Urothelium cell line (cell line): ENCODE results near the gene MED13L.

Experiments
- DNase-seq: peaks from one replicate; pipeline ENCODE4 v3.0.0; 2011; ENCODE audit warnings: low spot score, mixed read lengths
- FAIRE-seq: peaks from 2 replicates; lab custom pipeline; 2011; peaks lifted over from hg19 to GRCh38; lab: Jason Lieb, UNC

The MED13L gene

DNA sequence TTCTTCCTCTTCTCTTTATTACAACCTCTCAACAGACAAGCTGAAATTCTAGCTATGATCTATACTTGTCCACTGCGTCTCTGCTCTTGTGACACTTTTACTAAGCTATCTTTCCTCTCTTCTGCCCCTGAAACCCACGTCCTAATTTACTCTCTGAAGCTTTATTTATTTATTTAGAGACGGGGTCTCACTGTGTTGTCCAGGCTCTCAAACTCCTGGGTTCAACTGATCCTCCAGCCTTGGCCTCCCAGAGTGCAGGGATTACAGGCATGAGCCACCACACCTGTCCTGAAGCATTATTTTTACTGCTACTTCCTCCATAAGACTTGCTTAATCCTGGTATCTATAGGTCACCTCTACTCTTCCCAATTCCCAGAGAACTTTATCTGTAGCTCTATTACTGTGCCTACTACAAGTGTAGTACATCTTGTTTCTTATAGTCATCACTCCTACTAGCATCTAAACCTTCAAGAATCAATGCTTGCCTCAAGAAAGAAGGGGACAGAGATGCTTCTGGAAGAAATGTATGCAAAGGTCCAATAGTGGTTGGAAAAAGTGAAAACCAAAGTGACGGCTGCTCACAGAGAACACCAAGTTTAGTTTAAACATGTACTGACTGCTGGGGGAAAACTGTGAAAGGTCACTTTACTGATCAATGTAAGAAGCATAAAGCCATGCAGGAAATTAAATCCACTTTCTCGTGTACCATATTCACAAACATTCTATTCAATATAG lies 61.3 kb downstream of the MED13L start:
- no peak for DNase-seq

DNA sequence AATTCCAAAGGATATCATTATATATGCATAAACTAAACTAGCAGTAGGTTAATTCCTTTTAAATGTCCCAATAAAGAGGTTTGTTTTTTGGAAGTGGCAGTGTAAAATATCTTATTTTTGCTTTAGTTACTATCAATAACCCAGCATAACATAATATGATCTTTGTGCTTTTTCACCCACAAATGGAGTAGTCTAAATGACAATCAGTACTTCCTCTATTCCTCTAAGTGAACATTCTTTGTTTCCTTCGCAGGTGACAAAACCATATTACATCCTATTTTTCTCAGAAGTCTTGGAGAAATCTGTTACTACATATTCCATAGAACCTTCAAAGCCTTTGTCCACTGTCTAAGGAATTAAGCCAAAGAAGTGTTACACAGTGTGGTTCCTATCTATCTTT lies 62.5 kb downstream of the MED13L start:
- no peak for FAIRE-seq
- DNase-seq: no peak

More for the DNA sequence above, 61.3 kb downstream of the MED13L start:
- FAIRE-seq: no peak

DNA sequence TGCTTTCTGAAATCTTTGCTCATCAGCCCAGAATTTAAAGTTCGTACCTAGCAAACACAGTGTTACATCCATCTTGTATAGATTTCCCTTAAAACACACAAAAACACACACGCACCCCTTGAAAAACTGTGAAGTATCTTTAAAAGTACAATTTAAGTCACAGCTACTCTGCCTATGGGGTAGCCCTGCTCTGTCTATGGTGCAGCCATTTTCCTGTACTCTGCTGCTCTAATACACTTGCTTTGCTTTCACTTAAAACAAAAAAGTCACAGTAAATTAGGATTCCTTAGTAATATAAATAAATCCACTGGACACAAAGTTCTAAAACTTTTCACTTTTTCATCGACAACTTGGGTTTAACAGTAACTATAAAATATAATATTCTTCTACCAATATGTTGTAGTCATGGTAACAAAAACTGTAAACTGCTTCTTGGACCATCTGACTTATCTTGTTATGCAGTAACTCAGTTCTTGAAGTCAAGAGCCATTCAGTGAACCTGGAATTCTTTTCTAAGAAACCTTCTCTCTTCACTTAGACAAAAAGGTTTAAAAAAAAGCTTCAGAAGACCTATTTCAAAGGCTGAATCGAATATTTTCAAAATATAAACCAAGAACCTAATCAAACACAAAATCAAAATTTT lies 63.5 kb downstream of the MED13L start:
- FAIRE-seq (no peak), DNase-seq (no peak)

DNA sequence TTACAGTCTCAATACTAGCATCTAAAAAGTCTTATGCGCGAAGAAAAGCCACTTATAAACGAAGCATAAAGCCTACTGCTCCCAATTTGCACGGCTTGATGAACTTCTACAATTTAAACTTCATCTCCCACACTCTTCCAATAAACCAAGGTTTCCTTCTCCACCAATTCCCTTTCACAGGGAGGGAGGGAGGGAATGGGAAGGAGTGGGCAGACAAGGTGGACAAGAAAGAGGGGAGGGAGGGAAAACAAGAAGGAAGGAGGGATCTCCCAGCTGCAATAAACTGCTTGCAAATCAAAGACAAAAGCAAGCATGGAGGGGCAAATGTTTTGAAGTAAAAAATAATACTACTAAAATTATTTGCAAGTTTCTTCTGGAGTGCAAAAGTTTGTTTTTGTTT lies 64.5 kb downstream of the MED13L start:
- no peak for DNase-seq
- no peak for FAIRE-seq

DNA sequence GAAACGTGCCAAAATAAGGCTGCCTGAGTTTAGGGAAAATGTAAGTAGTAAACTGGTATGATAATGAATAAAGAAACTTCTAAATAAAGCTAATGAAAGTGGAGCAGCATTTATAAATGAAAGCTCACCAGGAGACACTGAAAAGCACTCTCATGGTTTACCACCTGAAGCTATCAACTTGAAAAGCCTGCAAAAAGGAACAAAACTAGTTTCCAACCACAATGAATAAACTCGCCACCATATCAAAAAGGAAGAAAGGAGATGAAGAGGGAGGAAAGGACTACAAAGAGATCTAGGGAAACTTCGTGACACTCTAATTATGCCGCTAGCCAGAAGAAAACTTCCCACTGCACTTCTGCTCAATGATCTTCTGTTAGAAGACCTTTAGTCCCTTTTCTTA lies 66.7 kb downstream of the MED13L start:
- DNase-seq (no peak), FAIRE-seq (no peak)

DNA sequence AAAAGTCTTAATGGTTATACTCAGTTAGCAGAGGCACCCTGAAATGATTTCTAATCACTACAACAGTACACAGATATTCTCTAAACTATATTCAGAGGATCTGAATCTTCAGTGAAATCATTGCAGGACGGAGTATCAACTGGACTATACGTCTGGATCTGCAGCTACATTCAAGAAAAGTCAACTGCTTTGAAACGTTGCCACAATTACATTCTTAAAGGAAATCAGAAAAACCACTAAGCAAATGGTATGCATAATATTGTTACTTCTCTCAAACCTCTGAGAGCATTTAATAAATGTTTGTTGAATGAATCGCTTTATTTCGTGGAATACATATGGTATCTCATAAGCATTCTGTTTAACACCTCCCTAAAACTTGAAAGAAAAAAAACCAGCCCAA lies 67.4 kb downstream of the MED13L start:
- DNase-seq (no peak), FAIRE-seq (no peak)

DNA sequence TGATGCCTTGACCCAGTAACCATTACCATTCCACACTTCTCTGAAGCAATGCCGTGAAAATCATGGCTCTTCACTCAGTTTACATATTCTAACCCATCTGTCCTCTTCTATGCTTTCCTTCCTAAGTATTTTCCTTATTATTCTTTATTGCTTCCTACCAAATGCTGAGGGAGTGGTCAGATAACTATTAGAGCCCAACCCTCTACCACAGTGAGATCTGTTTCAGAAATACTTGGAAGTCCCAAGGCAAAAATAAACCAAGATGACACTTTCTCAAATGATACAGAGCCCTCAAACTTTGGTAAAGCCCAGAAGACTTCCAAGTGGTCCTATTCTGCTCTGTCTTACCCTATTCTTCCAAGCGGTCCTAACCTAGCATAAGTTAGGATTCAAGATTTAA lies 68.0 kb downstream of the MED13L start:
- DNase-seq (no peak), FAIRE-seq (no peak)

DNA sequence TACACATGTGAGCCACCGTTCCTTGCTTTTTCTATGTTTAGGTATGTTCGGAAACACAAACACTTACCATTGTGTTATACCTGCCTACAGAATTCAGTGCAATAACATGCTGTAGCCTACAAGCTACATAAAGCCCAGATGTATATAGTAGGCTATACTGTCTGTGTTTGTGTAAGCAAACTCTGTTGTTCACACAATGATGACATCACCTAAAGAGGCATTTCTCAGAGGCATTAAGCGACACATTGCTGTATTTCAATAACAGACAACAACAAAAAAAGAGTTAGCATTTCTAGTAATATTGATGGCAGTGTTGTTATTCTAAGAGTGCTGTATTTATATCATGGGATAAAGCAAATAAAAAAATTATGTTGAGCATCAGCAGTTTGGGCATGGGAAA lies 70.2 kb downstream of the MED13L start:
- DNase-seq (no peak), FAIRE-seq (no peak)

DNA sequence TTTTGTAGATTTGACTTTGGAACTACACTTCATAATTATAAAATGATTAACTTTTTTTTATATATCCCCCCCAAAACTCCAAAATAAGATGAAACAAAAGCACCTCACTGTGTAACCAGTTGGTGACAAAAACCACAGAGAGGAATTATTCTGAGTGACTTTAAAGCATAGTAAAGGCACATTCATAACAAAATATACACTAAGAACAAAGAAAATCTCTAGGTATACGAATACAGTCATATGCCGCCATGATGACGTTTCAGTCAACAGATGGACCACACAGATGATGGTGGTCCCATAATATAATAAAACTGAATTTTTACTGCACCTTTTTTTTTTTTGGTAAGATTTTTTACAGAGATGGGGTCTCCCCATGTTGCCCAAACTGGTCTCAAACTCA lies 70.7 kb downstream of the MED13L start:
- FAIRE-seq: no peak
- DNase-seq: no peak

DNA sequence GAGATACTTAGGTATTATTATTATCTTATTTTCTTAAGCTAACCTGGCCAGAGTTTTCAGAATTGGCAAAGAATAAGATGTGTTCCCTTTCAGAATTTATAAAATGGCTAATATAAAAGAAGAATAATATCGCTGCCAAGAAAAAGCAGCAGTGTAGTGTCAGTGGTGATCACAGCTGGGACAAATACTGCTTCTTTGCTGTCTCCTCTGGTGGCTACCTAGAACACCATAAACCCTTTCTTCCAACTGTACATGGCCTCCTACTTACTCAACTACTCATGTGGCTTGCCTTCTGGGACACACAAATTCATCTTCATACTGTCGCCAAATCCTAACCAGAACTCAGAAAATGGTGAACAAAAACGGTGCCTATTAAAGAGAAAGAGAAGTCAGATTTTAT lies 72.7 kb downstream of the MED13L start:
- FAIRE-seq: no peak
- no peak for DNase-seq

DNA sequence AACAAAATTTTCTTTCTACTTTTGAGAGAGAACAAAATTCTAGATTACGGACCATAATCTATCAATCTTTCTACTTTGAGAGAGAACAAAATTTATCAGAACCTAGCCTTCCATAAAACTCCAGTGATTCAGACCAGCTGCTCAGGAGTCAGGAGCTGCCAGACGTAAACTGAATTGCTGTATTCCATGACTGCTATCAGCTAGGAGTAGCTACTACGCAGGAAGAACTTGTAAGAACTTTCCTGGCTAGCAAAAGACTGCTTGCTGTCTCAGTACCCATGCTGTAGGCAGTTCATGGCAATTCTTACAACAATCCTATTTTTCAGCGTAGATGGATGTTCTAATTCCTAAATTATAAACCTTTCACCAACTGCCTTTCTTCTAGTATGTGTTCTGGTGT lies 73.3 kb downstream of the MED13L start:
- DNase-seq: no peak
- FAIRE-seq: no peak

DNA sequence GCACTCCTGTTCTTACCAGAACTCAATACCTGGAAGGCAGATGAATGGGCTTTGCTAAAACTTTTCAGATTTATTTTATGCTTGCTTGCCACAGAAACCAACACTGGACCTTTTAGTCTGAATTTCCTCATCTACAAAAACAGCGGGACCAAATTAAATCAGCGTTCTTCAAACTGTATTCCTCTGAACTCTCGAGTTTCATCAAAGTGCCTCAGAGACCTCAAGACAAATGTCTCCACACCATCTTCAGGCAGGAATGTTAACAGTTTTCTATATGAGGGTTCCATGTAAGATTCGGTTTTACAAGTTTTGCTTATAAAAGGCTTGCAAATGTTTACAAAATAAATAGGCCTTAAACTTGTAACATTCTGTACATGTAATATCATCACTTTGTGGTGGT lies 74.6 kb downstream of the MED13L start:
- DNase-seq: no peak
- FAIRE-seq: no peak

DNA sequence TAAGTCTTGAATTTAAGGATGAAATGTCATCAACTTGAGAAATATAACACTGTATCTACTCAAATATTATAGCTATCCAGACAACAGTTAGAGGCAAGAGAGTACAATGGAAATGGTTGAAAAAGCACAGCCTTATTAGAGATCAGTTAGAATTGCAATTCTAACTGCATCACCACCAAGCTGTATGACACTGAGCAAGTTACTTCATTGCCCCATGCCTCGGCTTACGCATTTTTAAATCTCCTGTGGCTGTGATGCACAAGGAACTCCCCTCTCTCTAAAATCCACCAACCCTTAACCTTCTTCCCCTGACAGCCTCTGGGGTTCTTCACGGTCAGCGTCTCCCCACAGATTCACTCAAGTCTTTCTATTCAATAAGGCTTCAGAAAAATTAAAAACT lies 75.1 kb downstream of the MED13L start:
- no peak for DNase-seq
- FAIRE-seq: no peak

DNA sequence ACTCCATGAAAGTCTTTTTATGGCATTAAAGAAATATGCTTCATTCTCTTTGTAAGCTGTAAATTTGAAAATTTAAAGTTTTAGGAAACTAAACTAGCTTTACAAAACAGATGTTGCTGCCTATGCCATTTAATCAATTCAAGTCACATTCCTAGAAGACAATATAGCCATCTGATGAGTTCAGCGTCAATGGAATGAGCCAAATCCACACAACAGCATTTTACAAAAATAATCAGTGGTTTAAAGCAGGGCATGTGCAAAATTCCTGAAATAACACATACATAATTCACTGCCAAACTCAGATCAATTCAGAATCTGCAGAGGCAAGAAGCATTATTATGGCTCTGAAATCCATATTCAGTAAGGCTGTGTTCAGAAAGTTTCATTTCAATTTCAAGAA lies 75.6 kb downstream of the MED13L start:
- FAIRE-seq (no peak), DNase-seq (no peak)

DNA sequence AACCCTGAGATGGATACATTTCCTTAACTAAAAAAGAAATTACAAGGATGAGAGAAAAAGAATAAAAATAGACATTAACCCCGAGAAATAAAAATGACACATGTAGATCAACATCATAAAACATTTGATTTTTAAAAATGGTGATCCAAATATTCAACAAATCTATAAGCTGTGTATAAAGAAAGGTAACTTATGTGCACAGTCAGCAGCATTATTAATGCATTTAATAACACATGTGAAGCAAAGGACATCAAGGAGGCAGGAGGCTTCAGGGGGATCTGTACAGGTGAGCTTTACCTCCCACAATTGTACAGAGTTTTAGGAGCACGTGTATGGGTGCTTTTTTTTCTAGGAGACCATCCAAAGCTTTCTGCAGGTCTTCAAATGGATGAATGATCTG lies 76.1 kb downstream of the MED13L start:
- DNase-seq (no peak), FAIRE-seq (no peak)

DNA sequence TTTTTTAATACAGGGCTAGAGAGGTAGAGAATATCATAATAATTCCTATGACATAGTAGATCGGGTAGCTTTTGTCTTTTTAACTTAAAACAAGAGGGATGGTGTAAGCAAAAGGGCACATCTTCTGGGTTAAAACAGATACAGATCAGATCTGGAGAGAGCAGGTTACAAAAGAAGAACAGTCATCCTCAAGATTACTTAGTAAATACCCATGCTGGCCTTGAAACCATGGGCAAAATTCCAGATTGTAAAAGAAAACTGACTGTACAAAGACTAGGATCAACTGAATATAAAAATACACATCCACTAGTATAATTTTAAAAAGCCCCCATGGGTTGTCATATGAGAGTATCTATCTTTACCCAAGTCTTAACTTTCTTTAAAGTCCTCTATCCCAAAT lies 76.7 kb downstream of the MED13L start:
- no peak for FAIRE-seq

DNA sequence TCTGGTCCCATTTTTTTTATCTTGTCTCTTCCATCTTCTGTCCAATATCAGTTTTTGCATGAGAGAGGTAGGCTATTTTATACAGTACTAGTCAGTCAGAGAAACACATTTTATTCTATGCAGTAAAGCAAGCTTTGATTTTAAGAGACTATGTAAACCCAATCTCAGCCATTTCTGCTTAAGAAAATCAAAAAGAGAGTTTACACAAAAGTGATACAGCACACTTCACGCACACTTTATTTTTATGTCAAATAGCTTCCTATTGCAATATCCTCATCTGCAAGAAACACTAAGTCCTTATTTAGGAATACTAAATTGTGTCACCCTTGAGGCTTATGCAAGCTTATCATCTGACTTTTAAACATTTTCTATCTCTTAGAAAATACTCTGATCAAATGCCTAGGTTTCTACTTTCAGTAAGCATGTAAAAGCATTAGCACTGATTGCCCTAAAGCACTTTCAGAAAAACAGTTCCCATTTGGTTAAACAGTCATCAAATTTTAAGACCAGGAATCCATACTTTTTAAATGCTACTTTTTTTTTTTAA lies 78.3 kb downstream of the MED13L start:
- DNase-seq: no peak
- FAIRE-seq: no peak

More for the DNA sequence above, 76.7 kb downstream of the MED13L start:
- no peak for DNase-seq

DNA sequence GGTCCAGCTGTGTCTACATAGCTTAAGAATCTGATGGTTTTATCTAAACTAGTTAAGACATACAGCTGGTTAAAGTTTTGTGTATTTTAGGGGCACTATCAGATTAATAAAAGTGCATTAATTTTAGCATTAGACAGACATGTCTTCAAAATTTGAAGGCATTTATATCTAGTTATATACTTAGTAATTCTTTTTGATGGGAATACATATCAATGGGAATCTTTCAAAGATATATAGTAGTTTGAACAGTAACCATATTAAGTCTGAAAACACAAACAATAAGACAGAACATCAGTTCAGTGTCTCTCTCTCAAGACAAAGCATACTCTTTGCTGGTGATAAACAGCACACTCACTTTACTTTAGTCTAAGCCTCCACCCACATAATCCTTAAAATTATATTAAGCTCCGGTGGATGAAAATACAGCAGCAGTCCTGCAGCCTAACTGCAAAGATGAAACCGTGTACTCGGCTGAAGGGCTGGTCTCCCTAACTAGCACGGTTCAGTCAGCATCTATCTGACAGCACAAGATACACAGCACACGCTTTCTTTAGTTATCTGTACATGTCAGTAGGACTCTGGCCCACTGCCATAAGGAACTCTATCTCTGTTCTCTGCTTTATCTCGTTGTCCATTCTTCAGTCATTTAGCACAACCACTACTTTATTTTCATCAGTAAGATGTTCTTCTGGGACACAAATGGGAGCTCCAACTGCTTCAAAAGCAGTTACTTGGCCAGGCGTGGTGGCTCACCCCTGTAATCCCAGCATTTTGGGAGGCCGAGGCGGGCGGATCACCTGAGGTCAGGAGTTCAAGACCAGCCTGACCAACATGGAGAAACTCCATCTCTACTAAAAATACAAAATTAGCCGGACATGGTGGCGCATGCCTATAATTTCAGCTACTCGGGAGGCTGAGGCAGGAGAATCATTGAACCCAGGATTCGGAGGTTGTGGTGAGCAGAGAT lies 80.5 kb downstream of the MED13L start:
- DNase-seq (no peak), FAIRE-seq (no peak)

DNA sequence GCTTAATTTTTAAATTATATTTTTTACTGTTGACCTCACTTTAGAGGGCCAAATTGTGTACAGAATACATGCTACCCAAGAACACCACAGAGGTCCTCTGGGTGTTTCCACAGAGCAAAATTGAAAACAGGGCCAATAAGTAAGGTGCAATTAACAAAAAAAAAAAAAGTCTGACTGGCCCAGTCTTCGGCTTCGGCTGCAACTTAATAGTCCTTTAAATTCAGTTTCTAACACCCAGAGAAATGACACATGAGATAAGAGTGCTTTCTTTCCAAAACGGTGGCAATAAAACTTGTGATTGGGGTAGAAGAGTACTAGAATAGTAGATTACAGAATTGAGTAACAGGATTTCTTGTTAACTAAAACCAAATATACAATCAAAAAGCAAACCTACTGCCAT lies 81.3 kb downstream of the MED13L start:
- no peak for FAIRE-seq
- no peak for DNase-seq

DNA sequence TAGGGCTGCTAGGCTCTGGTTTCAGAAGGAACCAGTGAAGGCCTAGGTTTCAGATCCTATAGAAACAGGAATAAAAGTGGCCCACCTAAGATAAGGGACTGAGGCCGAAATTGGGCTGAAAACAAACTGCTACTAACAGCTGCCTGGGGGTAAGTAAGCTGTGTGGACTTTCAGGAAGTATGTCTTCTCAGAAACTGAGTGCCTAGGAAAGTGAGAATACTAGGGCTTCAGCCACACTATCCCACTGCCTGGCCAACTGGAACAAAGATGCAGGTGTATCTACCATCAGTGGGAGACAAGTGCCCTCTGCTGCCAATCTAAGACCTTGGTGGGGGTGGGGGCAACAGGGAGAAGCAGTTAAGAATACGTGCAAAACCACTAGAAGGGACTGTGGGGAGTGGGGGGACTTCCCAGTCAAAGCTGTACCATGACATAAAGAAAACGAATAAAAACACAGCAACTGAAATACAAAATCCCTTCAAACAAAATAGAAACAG lies 82.5 kb downstream of the MED13L start:
- FAIRE-seq: no peak
- no peak for DNase-seq

DNA sequence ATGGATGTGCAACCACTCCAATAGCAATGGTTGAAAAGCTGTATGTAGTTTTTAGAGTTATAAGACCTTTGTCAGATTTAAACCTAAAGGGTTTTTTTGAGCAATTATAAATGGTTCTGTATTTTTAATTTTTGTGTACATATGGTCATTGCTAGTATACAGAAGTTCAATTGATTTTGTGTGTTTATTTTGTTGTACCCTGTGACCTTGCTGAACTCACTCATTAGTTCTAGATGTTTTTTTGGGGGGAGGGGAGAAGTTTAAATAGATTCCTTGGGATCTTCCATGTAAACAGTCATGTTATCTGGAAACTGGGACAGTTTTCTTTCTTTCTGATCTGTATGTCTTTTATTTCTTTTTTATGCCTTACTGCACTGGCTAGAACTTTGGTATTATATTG lies 87.8 kb downstream of the MED13L start:
- FAIRE-seq (no peak), DNase-seq (no peak)
